Measurements from ENCODE around the gene OTUD5.
"Not testable (repeated sequence)": the region's sequence is repeated elsewhere in the genome, so short reads cannot be mapped to it uniquely, and the experiment has no call there.

Gene OTUD5

GRCh38 chrX:48892896-48893295 is 64.5 kb downstream of the OTUD5 start:
- no peak for TF ChIP-seq CTCF (IDR thresholded peaks at IDR 0.05; ENCODE audit: low read depth, low read length)
- Histone ChIP-seq H3K9me3 (ENCODE audit: severe bottlenecking) (no peaks in the 10 kb centered on the region), H3K27me3 (ENCODE audit: insufficient read depth, low read depth, severe bottlenecking) (peaks cover 4% of the 10 kb centered on the region), H3K27ac (no peak overlapping the region), H3K4me3 (ENCODE audit: low read depth, low read length) (no peak overlapping the region), H3K36me3 (peaks cover 9% of the 10 kb centered on the region)
- no peak for DNase-seq

- H3K27me3 ChIP-seq (ENCODE audit: insufficient read depth, low read depth, severe bottlenecking), result peaks cover 4% of the 10 kb centered on the region
- no peaks in the 10 kb centered on the region for H3K9me3 ChIP-seq (ENCODE audit: severe bottlenecking)
- H3K36me3 ChIP-seq, result peaks cover 9% of the 10 kb centered on the region
- peak; percentile 59 for TF ChIP-seq CTCF (IDR thresholded peaks at IDR 0.05; ENCODE audit: low read depth, low read length)
- peak overlapping the region; percentile 76 for H3K27ac ChIP-seq
- DNase-seq, result peak; percentile 92
- H3K4me3 ChIP-seq (ENCODE audit: low read depth, low read length), result peak overlapping the region; percentile 53
These were observed 65.8 kb downstream of the OTUD5 start for GRCh38 chrX:48891402-48892288.

GRCh38 chrX:48890934-48891401 is 66.4 kb downstream of the OTUD5 start:
- Histone ChIP-seq H3K36me3 (peaks cover 9% of the 10 kb centered on the region), H3K27me3 (ENCODE audit: insufficient read depth, low read depth, severe bottlenecking) (peaks cover 4% of the 10 kb centered on the region), H3K4me3 (ENCODE audit: low read depth, low read length) (peak overlapping the region; percentile 53), H3K9me3 (ENCODE audit: severe bottlenecking) (no peaks in the 10 kb centered on the region), H3K27ac (peak overlapping the region; percentile 76)
- no peak for TF ChIP-seq CTCF (IDR thresholded peaks at IDR 0.05; ENCODE audit: low read depth, low read length)
- DNase-seq, result no peak

- Histone ChIP-seq H3K4me3 (ENCODE audit: low read depth, low read length) (peak overlapping the region; percentile 53), H3K9me3 (ENCODE audit: severe bottlenecking) (no peaks in the 10 kb centered on the region), H3K36me3 (peaks cover 9% of the 10 kb centered on the region), H3K27ac (peak overlapping the region; percentile 76), H3K27me3 (ENCODE audit: insufficient read depth, low read depth, severe bottlenecking) (peaks cover 4% of the 10 kb centered on the region)
- no peak for TF ChIP-seq CTCF (IDR thresholded peaks at IDR 0.05; ENCODE audit: low read depth, low read length)
- DNase-seq, result peak; percentile 56
These were observed 67.0 kb downstream of the OTUD5 start for GRCh38 chrX:48890296-48890925.

GRCh38 chrX:48886586-48886985 is 70.8 kb downstream of the OTUD5 start:
- H3K27ac ChIP-seq; DNase-seq; H3K4me3 ChIP-seq (ENCODE audit: low read depth, low read length); H3K36me3 ChIP-seq; H3K9me3 ChIP-seq (ENCODE audit: severe bottlenecking); H3K27me3 ChIP-seq (ENCODE audit: insufficient read depth, low read depth, severe bottlenecking): not testable (repeated sequence)

- Histone ChIP-seq H3K27ac (no peak overlapping the region), H3K4me3 (ENCODE audit: low read depth, low read length) (no peak overlapping the region), H3K36me3 (no peaks in the 10 kb centered on the region), H3K27me3 (ENCODE audit: insufficient read depth, low read depth, severe bottlenecking) (peaks cover 5% of the 10 kb centered on the region), H3K9me3 (ENCODE audit: severe bottlenecking) (no peaks in the 10 kb centered on the region)
- no peak for TF ChIP-seq CTCF (IDR thresholded peaks at IDR 0.05; ENCODE audit: low read depth, low read length)
- no peak for DNase-seq
These were observed 73.7 kb downstream of the OTUD5 start for GRCh38 chrX:48883729-48884128.

- DNase-seq; H3K27me3 ChIP-seq (ENCODE audit: insufficient read depth, low read depth, severe bottlenecking); H3K27ac ChIP-seq; H3K4me3 ChIP-seq (ENCODE audit: low read depth, low read length); H3K36me3 ChIP-seq; H3K9me3 ChIP-seq (ENCODE audit: severe bottlenecking): not testable (repeated sequence)
These were observed 80.5 kb downstream of the OTUD5 start for GRCh38 chrX:48876944-48877343.

Data from WERI-Rb-1 (cell line).